GM19099 (cell line): ENCODE results near the gene CRYM.

Experiments used
- POLR2A ChIP-seq: IDR thresholded peaks from 3 replicates; pipeline ENCODE4 v1.6.1; 2011; ENCODE audit warnings: low read depth; ENCODE audit not compliant: insufficient read length; ENCODE audit errors: extremely low read depth

CRYM gene

GRCh38 chr16:21257284-21257683 lies 20.8 kb downstream of the CRYM start:
- TF ChIP-seq POLR2A: no peak

- no peak for TF ChIP-seq POLR2A
Measured at GRCh38 chr16:21256636-21257035, 21.5 kb downstream of the CRYM start.

- TF ChIP-seq POLR2A: no peak
Measured at GRCh38 chr16:21253470-21253869, 24.6 kb downstream of the CRYM start.

- no peak for TF ChIP-seq POLR2A
Measured at GRCh38 chr16:21250072-21250923, 27.8 kb downstream of the CRYM start.

GRCh38 chr16:21244518-21245215 lies 33.4 kb downstream of the CRYM start:
- TF ChIP-seq POLR2A: no peak

- TF ChIP-seq POLR2A: no peak
Measured at GRCh38 chr16:21242756-21243155, 35.3 kb downstream of the CRYM start.

GRCh38 chr16:21239646-21240045 lies 38.4 kb downstream of the CRYM start:
- TF ChIP-seq POLR2A: no peak

GRCh38 chr16:21236831-21237230 lies 41.3 kb downstream of the CRYM start:
- no peak for TF ChIP-seq POLR2A

GRCh38 chr16:21235199-21235585 lies 42.9 kb downstream of the CRYM start:
- TF ChIP-seq POLR2A: no peak

- no peak for TF ChIP-seq POLR2A
Measured at GRCh38 chr16:21233521-21234150, 44.5 kb downstream of the CRYM start, which contains the start of gene ANKS4B. Gene ANKS4B (plus strand): TSS chr16:21233699. CDS start chr16:21233738, 39 bp downstream.

- no peak for TF ChIP-seq POLR2A
Measured at GRCh38 chr16:21233045-21233520, 45.0 kb downstream of the CRYM start.

GRCh38 chr16:21228361-21228872 lies 49.7 kb downstream of the CRYM start:
- no peak for TF ChIP-seq POLR2A

- TF ChIP-seq POLR2A: no peak
Measured at GRCh38 chr16:21227866-21228265, 50.2 kb downstream of the CRYM start.

- no peak for TF ChIP-seq POLR2A
Measured at GRCh38 chr16:21226749-21227148, 51.3 kb downstream of the CRYM start.

GRCh38 chr16:21224800-21225199 lies 53.3 kb downstream of the CRYM start:
- no peak for TF ChIP-seq POLR2A
